IMR-90 (cell line): ENCODE measurements around the gene UBE2O. TPM values are rescaled to one million over a fixed set of nuclear protein-coding genes. Genes with fewer than 3 reads are reported as not detected.
A peak's percentile ranks its signal among the peaks of the same experiment; 100 is the strongest.

ENCODE experiments used
- ATAC-seq: fragments of 200-7000 bp; cut with Tn5 transposase; 2 replicates; pipeline ENCODE4 v1.9.1; 2020; ENCODE audit warnings: low read depth, mild to moderate bottlenecking, moderate library complexity
- BruUV-seq: library from RNA; stranded (reverse); fragments of 400-500 nt; replicated peaks from 2 replicates; lab custom pipeline; 2021; lab: Mats Ljungman, UMichigan
- CTCF ChIA-PET: fragments of 300-600 bp; formaldehyde crosslinking; extraction: SDS; loops from one replicate; lab custom pipeline; 2021; ENCODE audit warnings: antibody characterized with exemption; lab: Yijun Ruan, JAX
- POLR2A ChIA-PET: fragments of 300-600 bp; sonication (Branson Sonifier 250); formaldehyde crosslinking; loops from one replicate; lab custom pipeline; 2022; ENCODE audit warnings: antibody characterized with exemption; ENCODE audit not compliant: unreplicated experiment; lab: Charles Lee
- DNase-seq: peaks from one replicate; pipeline ENCODE4 v3.0.0; 2013
- H2AFZ ChIP-seq: replicated peaks from 2 replicates; pipeline ENCODE3; 2013; ENCODE audit warnings: low read length, mild to moderate bottlenecking; ENCODE audit not compliant: poor library complexity
- H2AK5ac ChIP-seq: 2 replicates; pipeline ENCODE4 v1.6.1; 2013; ENCODE audit warnings: low read depth, low read length, inconsistent platforms
- H2AK9ac ChIP-seq: replicated peaks from 2 replicates; pipeline ENCODE3; 2013; ENCODE audit warnings: mild to moderate bottlenecking, low read depth, low read length, moderate library complexity; ENCODE audit not compliant: poor library complexity
- H2BK120ac ChIP-seq: 2 replicates; pipeline ENCODE4 v1.6.1; 2013; ENCODE audit warnings: low read depth, low read length, inconsistent platforms
- H2BK15ac ChIP-seq: 3 replicates; pipeline ENCODE4 v1.6.1; 2013; ENCODE audit warnings: low read depth, low read length, inconsistent platforms
- H2BK20ac ChIP-seq: 2 replicates; pipeline ENCODE4 v1.6.1; 2013; ENCODE audit warnings: low read depth, mild to moderate bottlenecking, inconsistent platforms, low read length, moderate library complexity
- H2BK5ac ChIP-seq: 2 replicates; pipeline ENCODE4 v1.6.1; 2013; ENCODE audit warnings: mild to moderate bottlenecking, low read depth, low read length, inconsistent platforms; ENCODE audit not compliant: poor library complexity, severe bottlenecking
- H3K14ac ChIP-seq: replicated peaks from 2 replicates; pipeline ENCODE4 v1.6.1; 2013; ENCODE audit warnings: low read depth, low read length, inconsistent platforms
- H3K18ac ChIP-seq: 2 replicates; pipeline ENCODE4 v1.6.1; 2013; ENCODE audit warnings: low read depth, low read length, control low read depth
- H3K23ac ChIP-seq: 2 replicates; pipeline ENCODE4 v1.6.1; 2013; ENCODE audit warnings: low read depth, low read length, inconsistent platforms
- H3K27ac ChIP-seq: 2 replicates; pipeline ENCODE4 v1.5.1; 2013; ENCODE audit warnings: mild to moderate bottlenecking, control low read depth, low read length; ENCODE audit not compliant: insufficient read depth
- H3K27me3 ChIP-seq: 2 replicates; pipeline ENCODE4 v1.6.1; 2013; ENCODE audit warnings: low read length; ENCODE audit not compliant: control insufficient read depth, insufficient read depth
- H3K36me3 ChIP-seq: 2 replicates; pipeline ENCODE4 v1.6.1; 2013; ENCODE audit warnings: low read length, mixed read lengths; ENCODE audit not compliant: control insufficient read depth, insufficient read depth
- H3K4ac ChIP-seq: 2 replicates; pipeline ENCODE4 v1.6.1; 2013; ENCODE audit warnings: low read depth, low read length, inconsistent platforms
- H3K4me1 ChIP-seq: 2 replicates; pipeline ENCODE4 v1.6.1; 2013; ENCODE audit warnings: low read length, mixed read lengths; ENCODE audit not compliant: control insufficient read depth, insufficient read depth
- H3K4me2 ChIP-seq: 2 replicates; pipeline ENCODE4 v1.6.1; 2013; ENCODE audit warnings: low read depth, mild to moderate bottlenecking, control low read depth, low read length, moderate library complexity
- H3K4me3 ChIP-seq: 2 replicates; pipeline ENCODE4 v1.5.1; 2013; ENCODE audit warnings: low read depth, mild to moderate bottlenecking, control low read depth, low read length, moderate library complexity; ENCODE audit not compliant: insufficient read depth
- H3K56ac ChIP-seq: 2 replicates; pipeline ENCODE4 v1.6.1; 2013; ENCODE audit warnings: low read length, inconsistent platforms; ENCODE audit not compliant: insufficient read depth; ENCODE audit errors: extremely low read depth
- H3K79me1 ChIP-seq, 2 experiments: 2 replicates each; pipeline ENCODE4 v1.6.1; 2013; ENCODE audit warnings: low read length in 2 of 2, inconsistent platforms in 1 of 2, low read depth in 1 of 2
- H3K9ac ChIP-seq: 2 replicates; pipeline ENCODE4 v1.6.1; 2013; ENCODE audit warnings: low read depth, low read length, control low read depth
- H3K9me1 ChIP-seq: 2 replicates; pipeline ENCODE4 v1.6.1; 2013; ENCODE audit warnings: low read length, inconsistent platforms; ENCODE audit not compliant: insufficient read depth
- H3K9me3 ChIP-seq: 2 replicates; pipeline ENCODE4 v1.6.1; 2013; ENCODE audit warnings: low read length; ENCODE audit not compliant: control insufficient read depth, insufficient read depth
- H4K20me1 ChIP-seq: 2 replicates; pipeline ENCODE4 v1.6.1; 2013; ENCODE audit warnings: low read length, inconsistent platforms; ENCODE audit not compliant: insufficient read depth
- H4K5ac ChIP-seq: 2 replicates; pipeline ENCODE4 v1.6.1; 2013; ENCODE audit warnings: mild to moderate bottlenecking, low read depth, low read length, control low read depth
- H4K8ac ChIP-seq, 2 experiments: 2 replicates each; pipeline ENCODE4 v1.6.1; 2013; ENCODE audit warnings: low read depth in 2 of 2, low read length in 2 of 2, control low read depth in 1 of 2, inconsistent platforms in 1 of 2
- H4K91ac ChIP-seq: 2 replicates; pipeline ENCODE4 v1.6.1; 2013; ENCODE audit warnings: low read depth, low read length, inconsistent platforms; ENCODE audit not compliant: insufficient read depth
- BHLHE40 ChIP-seq: fragments of 150-350 bp; IDR thresholded peaks from 2 replicates; pipeline ENCODE4 v1.6.1; 2016; ENCODE audit warnings: mild to moderate bottlenecking, low read depth, low read length
- CHD1 ChIP-seq: IDR thresholded peaks from 2 replicates; pipeline ENCODE4 v1.6.1; 2012; ENCODE audit warnings: low read depth, low read length, improper control_type of control experiment
- FOS ChIP-seq: fragments of 150-350 bp; IDR thresholded peaks from 2 replicates; pipeline ENCODE4 v1.6.1; 2016; ENCODE audit warnings: low read depth, low read length
- MAFK ChIP-seq: IDR thresholded peaks from 2 replicates; pipeline ENCODE4 v1.6.1; 2012; ENCODE audit warnings: low read depth, low read length, improper control_type of control experiment
- MAZ ChIP-seq: IDR thresholded peaks from 2 replicates; pipeline ENCODE4 v1.6.1; 2012; ENCODE audit warnings: low read depth, mild to moderate bottlenecking, low read length, improper control_type of control experiment, moderate library complexity, borderline replicate concordance
- MXI1 ChIP-seq: IDR thresholded peaks from 2 replicates; pipeline ENCODE4 v1.6.1; 2012; ENCODE audit warnings: low read depth, mild to moderate bottlenecking, low read length, moderate library complexity, borderline replicate concordance
- NFE2L2 ChIP-seq: fragments of 150-350 bp; IDR thresholded peaks from 2 replicates; pipeline ENCODE4 v1.6.1; 2016; ENCODE audit warnings: low read depth, mild to moderate bottlenecking, low read length
- POLR2A ChIP-seq: IDR thresholded peaks from 2 replicates; pipeline ENCODE4 v1.6.1; 2012; ENCODE audit warnings: mild to moderate bottlenecking, low read depth, low read length
- RFX5 ChIP-seq: IDR thresholded peaks from 2 replicates; pipeline ENCODE4 v1.8.0; 2012; ENCODE audit warnings: low read depth, mild to moderate bottlenecking, low read length, moderate library complexity
- SMC3 ChIP-seq: fragments of 150-350 bp; IDR thresholded peaks from 2 replicates; pipeline ENCODE4 v1.6.1; 2016; ENCODE audit warnings: low read depth, mild to moderate bottlenecking, antibody characterized with exemption, low read length, moderate library complexity
- WGBS, 2 experiments: methylation state at CpG; one replicate each; pipeline versions ENCODE4 v1.1.5 to v1.1.7; 2013; ENCODE audit warnings: missing lambda C conversion rate in 2 of 2; ENCODE audit not compliant: insufficient read length in 1 of 2; ENCODE audit errors: extremely low coverage in 2 of 2; 5-methylcytosine and 5-hydroxymethylcytosine counted together
- dilution Hi-C: fragments of 300-500 bp; cut with HindIII; formaldehyde crosslinking; loops from one replicate; pipeline ENCODE4 v1.14.3; 2018; ENCODE audit warnings: low sequenced_read_pairs; ENCODE audit not compliant: unreplicated experiment
- in situ Hi-C: fragments of 300-500 bp; cut with MboI; formaldehyde crosslinking; loops from 3 replicates; pipeline ENCODE4 v1.14.3; 2019; ENCODE audit warnings: low sequenced_read_pairs, inconsistent platforms, mixed read lengths
- intact Hi-C: fragments of 100-400 bp; cut with micrococcal nuclease; formaldehyde crosslinking; loops from 2 replicates; pipeline ENCODE4 v1.10.0; 2022
- polyA plus RNA-seq, 3 experiments: library from polyadenylated mRNA; depleted of rRNA; stranded (reverse); fragments of >200 nt; gene quantifications; 2 replicates each; pipeline ENCODE4 v1.2.3, GENCODE V29; 2012; ENCODE audit warnings: low replicate concordance in 1 of 3
- total RNA-seq: library from RNA; depleted of rRNA; stranded (reverse); fragments of >200 nt; gene quantifications from 2 replicates; pipeline ENCODE4 v1.2.3, GENCODE V29; 2012
- TF ChIP-seq, protein P1 (sequence below): fragments of 150-350 bp; IDR thresholded peaks from 2 replicates; pipeline ENCODE4 v1.6.1; 2017; ENCODE audit warnings: mild to moderate bottlenecking, antibody characterized with exemption, low read length, low read depth
- TF ChIP-seq, protein P2 (sequence below): conservative IDR thresholded peaks from 2 replicates; pipeline ENCODE4 v1.5.1; 2012; ENCODE audit warnings: mild to moderate bottlenecking, low read depth, low read length, improper control_type of control experiment
- TF ChIP-seq, protein P3 (sequence below): fragments of 150-350 bp; IDR thresholded peaks from 2 replicates; pipeline ENCODE4 v1.6.1; 2016; ENCODE audit warnings: low read depth, mild to moderate bottlenecking, low read length, moderate library complexity, borderline replicate concordance

UBE2O gene
- total and polyA plus RNA-seq, 2 of the 4 experiments (the other 2 are of a cell fraction), result 17.6 TPM

DNA sequence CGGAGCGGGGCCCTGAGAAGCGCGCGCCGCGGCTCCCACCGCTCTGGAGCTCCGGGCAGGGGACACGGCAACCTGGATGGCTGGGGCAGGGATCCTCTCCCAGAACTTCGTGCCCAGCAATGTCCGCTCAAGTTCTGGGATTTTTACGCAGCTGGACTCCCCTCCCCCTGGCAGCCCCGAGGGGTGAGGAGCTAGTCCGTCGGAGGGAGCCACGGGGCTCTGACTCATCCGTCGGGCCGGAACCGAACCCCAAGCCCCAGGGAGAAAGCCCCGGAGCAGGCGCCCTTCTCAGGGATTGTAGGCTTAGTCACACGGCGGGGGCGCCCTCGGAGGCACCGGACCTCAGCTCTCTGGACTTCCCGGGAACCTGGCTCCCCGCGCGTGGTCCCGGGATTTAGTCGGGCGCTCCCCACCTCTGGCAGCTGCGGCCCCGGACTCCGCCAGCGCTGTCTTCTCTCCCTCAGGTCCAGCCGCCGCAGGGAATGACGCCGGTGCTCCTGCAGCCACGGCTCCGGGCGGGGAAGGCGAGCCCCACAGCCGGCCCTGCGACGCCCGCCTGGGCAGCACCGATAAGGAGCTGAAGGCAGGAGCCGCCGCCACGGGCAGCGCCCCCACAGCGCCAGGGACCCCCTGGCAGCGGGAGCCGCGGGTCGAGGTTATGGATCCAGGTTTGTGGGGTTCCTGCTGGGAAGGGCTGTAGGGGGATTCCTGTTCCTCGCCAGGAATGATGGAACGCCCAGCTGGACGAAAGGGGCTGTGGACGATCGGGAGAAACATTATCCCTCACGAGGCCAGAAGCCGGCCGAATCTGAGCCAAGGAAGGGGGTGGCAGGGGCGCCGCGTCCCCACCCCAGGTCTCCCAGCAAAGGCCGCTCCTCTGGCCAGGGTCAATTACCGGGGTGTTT lies 67.7 kb downstream of the UBE2O start:
- POLR2A ChIA-PET, result no interaction called here
- H3K4me3 ChIP-seq, result peak overlapping the region; percentile 80
- peak overlapping the region; percentile 96 for H2AK9ac ChIP-seq
- H3K4ac ChIP-seq, result peak overlapping the region; percentile 89
- no peaks in the 10 kb centered on the region for H3K27me3 ChIP-seq
- H3K56ac ChIP-seq, result peak overlapping the region; percentile 50
- H2AFZ ChIP-seq, result peak overlapping the region; percentile 89
- in situ Hi-C loops, result no loop called here
- peak overlapping the region; percentile 75 for H2AK5ac ChIP-seq
- no peak overlapping the region for H3K18ac ChIP-seq
- H3K4me2 ChIP-seq, result peak overlapping the region; percentile 96
- H3K27ac ChIP-seq, result peak overlapping the region; percentile 95
- peak; percentile 73 for DNase-seq
- WGBS, 2 experiments, result 1% methylated on average over 38 of the region's 74 CpGs; no CpG with 5 or more reads in 1 of the 2 experiments
- peak overlapping the region; percentile 16 to 85; a peak in 2 of 4 replicates for H4K8ac ChIP-seq
- CTCF ChIA-PET, result interaction anchor here (0.6 to 2.2 kb wide), 13 partner anchors 9 to 118 kb away, joined by 3 to 12 read pairs (median 3); partner anchors contain the start of genes PRPSAP1, QRICH2 and RHBDF2
- 0 out of 2 replicates have a peak, but pooled peaks cover 3% of the 10 kb centered on the region for H3K9me1 ChIP-seq
- intact Hi-C loops, result loop anchor here (1.0 to 2.0 kb wide), 2 partner anchors 14 to 31 kb away; no protein-coding TSS in a partner anchor
- H3K23ac ChIP-seq, result peak overlapping the region; percentile 84
- peak; percentile 4 for ATAC-seq
- H2BK5ac ChIP-seq, result peak overlapping the region; percentile 87
- peaks cover 38% of the 10 kb centered on the region for H4K20me1 ChIP-seq
- peaks cover 14 to 68% of the 10 kb centered on the region in 2 experiments; a peak in 3 of 4 replicates for H3K79me1 ChIP-seq
- H2BK15ac ChIP-seq, result no peak overlapping the region
- H4K91ac ChIP-seq, result peak overlapping the region; percentile 31
- dilution Hi-C loops, result no loop called here
- peak overlapping the region; percentile 92 for H3K9ac ChIP-seq
- no peaks in the 10 kb centered on the region for H3K9me3 ChIP-seq
- peaks cover 19% of the 10 kb centered on the region for H3K36me3 ChIP-seq
- peak overlapping the region; percentile 93 for H3K14ac ChIP-seq
- no TSS peak for BruUV-seq
- H4K5ac ChIP-seq, result no peak overlapping the region
- H2BK120ac ChIP-seq, result peak overlapping the region; percentile 3; the same call in 1 of the 2 replicates
- no peak overlapping the region for H2BK20ac ChIP-seq
- peaks cover 13% of the 10 kb centered on the region for H3K4me1 ChIP-seq
- TF ChIP-seq BHLHE40 (no peak), MAZ (peak; percentile 41; the same call in 1 of the 2 replicates), FOS (peak; percentile 72), CHD1 (peak; percentile 72; the same call in 1 of the 2 replicates), POLR2A (peak; percentile 16), RFX5 (no peak), SMC3 (no peak), MAFK (no peak), MXI1 (no peak), NFE2L2 (no peak)
- TF ChIP-seq, protein P1, sequence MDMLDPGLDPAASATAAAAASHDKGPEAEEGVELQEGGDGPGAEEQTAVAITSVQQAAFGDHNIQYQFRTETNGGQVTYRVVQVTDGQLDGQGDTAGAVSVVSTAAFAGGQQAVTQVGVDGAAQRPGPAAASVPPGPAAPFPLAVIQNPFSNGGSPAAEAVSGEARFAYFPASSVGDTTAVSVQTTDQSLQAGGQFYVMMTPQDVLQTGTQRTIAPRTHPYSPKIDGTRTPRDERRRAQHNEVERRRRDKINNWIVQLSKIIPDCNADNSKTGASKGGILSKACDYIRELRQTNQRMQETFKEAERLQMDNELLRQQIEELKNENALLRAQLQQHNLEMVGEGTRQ, result no peak; the same call in 1 of the 2 replicates
- TF ChIP-seq, protein P2, sequence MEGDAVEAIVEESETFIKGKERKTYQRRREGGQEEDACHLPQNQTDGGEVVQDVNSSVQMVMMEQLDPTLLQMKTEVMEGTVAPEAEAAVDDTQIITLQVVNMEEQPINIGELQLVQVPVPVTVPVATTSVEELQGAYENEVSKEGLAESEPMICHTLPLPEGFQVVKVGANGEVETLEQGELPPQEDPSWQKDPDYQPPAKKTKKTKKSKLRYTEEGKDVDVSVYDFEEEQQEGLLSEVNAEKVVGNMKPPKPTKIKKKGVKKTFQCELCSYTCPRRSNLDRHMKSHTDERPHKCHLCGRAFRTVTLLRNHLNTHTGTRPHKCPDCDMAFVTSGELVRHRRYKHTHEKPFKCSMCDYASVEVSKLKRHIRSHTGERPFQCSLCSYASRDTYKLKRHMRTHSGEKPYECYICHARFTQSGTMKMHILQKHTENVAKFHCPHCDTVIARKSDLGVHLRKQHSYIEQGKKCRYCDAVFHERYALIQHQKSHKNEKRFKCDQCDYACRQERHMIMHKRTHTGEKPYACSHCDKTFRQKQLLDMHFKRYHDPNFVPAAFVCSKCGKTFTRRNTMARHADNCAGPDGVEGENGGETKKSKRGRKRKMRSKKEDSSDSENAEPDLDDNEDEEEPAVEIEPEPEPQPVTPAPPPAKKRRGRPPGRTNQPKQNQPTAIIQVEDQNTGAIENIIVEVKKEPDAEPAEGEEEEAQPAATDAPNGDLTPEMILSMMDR, result no peak
- TF ChIP-seq, protein P3, sequence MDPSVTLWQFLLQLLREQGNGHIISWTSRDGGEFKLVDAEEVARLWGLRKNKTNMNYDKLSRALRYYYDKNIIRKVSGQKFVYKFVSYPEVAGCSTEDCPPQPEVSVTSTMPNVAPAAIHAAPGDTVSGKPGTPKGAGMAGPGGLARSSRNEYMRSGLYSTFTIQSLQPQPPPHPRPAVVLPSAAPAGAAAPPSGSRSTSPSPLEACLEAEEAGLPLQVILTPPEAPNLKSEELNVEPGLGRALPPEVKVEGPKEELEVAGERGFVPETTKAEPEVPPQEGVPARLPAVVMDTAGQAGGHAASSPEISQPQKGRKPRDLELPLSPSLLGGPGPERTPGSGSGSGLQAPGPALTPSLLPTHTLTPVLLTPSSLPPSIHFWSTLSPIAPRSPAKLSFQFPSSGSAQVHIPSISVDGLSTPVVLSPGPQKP, result no peak
